ENCODE data around the gene ADGRE2. TPM values are rescaled to one million over a fixed set of nuclear protein-coding genes. Genes with fewer than 3 reads are reported as not detected.
"Not testable (repeated sequence)": the region's sequence is repeated elsewhere in the genome, so short reads cannot be mapped to it uniquely, and the experiment has no call there.

The ADGRE2 gene
- under 1 TPM; 0.32 to 0.40 (median 0.40) TPM for polyA plus RNA-seq (ENCODE audit: insufficient read length in 3 of 3)

DNA sequence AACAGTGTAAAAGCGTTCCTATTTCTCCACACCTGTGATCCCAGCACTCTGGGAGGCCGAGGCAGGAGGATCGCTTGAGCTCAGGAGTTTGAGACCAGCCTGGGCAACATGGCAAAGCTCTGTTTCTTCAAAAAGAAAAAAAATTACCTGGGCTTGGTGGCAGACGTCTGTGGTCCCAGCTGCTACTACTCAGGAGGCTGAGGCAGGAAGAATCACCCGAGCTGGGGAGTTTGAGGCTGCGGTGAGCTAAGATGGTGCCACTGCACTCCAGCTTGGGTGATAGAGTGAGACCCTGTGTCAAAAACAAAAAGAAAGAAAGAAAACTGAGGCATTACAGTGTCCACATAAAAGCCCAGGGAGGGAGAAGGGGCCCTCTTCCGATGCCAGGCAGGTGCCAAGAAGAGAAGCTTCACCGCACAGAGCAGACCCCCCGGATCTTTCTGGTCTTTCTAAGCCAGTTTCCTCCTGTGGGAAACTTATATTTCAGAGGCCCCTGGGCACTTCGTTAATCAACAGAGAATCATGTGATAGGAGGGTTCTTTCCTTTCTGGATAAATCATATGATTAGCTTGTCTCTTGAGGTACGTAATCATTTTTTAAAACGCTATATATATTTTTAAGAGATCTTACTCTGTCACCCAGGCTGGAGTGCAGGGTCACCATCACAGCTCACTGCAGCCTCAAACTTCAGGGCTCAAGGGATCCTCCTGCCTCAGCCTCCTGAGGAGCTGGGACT lies at the start of gene ADGRE2:
Gene ADGRE2 (minus strand): TSS at position 451 of the 736 bp plus-strand sequence. CDS start 1,804 bp downstream, outside the sequence.
- DNase-seq (ENCODE audit: low read depth in 3 of 3, low spot score in 2 of 3): not testable (repeated sequence)

DNA sequence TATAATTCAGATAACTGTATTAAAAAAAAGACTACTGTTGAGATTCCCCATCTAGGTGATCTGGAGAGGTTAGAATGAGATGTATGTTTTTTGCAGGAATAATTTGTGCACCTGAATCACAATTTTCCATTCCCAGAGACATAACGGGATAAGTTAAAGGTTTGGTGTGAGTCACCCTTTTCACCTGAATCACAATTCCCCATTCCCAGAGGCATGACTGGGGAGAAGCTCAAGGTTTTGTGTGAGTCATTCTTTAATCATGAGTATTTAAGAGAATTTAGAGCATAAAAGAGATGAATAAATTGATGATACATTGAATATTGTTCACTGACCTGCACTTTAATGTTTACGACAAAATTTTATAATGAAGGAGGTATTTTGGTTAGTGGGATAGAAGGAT lies 47.6 kb upstream of the ADGRE2 start:
- no peak for DNase-seq (ENCODE audit: low read depth in 3 of 3, low spot score in 2 of 3)

DNA sequence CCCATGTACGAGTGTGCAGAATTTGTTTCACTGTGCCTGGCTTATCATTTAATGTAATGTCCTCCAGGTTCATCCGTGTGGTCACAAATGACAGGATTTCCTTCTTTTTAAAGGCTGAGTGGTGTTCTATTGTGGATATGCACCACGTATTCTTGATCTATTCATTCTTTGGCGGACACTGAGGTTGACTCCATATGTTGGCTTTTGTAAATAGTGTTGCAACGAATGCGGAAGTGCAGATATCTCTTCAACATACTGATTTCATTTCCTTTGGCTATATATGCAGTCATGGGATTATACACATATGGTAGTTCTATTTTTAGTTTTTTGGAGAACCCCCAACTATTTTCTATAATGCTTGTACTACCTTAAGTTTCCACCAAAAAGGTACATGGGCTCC lies 43.6 kb upstream of the ADGRE2 start:
- DNase-seq (ENCODE audit: low read depth in 3 of 3, low spot score in 2 of 3): no peak

DNA sequence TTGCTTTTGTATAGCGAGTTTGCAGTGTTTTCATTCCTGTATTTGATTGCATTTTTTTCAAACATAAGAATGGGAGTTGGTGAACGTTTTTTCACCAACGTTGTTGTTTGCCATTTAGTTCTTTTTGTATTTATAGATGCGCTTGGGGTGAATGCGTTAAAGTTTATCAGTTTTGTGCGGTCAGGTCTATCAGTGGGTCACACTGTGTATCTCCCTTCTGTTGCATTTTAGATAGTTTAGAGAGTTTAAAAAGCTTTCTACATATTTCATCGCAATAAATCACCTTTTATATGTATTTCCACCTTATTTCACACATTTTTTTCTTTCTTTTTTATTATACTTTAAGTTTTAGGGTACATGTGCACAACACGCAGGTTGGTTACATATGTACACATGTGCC lies 40.2 kb upstream of the ADGRE2 start:
- no peak for DNase-seq (ENCODE audit: low read depth in 3 of 3, low spot score in 2 of 3)

DNA sequence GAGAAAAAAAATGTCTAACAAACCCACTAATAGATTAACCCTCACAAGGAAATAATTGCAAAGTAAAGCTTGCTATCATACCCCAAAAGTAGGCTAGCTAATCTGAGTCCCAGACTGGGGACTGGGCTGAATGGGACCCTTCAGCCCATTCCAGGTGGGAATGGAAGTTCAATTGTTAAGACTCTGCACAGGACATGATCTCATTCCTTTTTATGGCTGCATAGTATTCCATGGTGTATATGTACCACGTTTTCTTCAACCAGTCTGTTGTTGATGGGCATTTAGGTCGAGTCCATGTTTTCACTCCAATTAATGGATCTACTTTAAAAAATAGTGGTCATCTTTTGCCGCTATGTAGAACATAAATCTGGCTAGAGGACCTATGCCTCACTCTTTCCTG lies 38.7 kb upstream of the ADGRE2 start:
- DNase-seq (ENCODE audit: low read depth in 3 of 3, low spot score in 2 of 3): no peak

DNA sequence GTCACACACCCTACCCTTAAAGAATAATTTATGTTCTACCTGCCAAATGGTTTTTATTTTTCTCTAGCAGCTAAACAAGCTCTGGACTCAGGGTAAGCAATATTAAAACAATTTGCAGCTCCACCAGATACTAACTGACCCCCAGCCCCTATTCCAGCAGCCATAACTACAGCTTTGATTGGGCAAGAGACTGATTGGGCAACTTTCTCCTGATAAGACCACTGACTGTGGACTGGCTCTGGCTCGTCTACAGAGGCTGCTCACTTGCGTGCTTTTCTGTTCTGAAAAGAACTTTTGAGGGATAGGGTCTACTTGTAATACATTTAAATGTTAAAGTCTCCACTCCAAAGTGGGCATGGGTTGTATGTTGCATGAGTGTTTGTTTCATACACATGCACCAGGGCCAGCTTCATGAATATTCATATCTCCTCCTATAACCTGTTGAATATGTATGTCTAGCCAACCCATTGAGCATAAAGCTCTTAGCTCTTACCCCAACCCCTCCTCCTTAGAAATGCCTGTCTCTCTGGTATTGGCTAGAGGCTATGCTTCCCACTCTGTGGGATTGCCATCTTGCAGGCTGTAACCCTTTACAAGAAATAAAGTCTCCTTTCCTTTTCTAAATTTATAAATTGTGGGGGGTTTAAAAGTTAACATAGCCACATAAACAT lies 36.8 kb upstream of the ADGRE2 start:
- no peak for DNase-seq (ENCODE audit: low read depth in 3 of 3, low spot score in 2 of 3)

DNA sequence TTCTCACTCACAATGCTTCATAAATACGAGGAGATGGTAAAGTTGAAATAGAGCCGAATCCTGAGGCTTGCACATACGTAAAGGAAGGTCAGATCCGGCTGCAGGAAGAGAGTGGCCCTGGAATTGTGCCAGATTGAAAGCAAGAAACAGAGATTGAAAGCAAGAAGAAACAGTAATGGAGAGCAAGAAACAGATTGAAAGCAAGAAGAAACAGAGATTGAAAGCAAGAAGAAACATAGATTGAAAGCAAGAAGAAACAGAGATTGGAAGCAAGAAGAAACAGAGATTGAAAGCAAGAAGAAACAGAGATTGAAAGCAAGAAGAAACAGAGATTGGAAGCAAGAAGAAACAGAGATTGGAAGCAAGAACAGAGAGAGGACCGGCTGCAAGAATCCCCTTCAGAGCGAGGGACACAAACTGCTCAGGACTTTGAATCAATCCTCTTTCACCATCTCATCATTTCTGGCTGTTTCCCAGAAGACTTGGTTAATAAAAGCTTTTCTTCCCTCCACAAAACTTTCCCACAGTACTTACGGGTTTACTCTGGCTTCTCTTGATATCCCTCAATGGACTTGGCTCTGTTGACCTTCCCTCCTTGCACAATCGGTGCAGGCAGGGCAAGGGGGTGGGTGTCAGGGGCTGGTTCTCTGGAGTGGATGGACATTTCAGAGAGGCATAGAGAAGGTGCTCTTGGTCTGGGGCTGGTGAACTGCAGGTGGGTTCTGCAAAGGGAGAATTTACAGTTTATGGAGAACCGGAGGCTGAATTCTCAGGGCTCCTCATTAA lies 31.1 kb upstream of the ADGRE2 start:
- DNase-seq (ENCODE audit: low read depth in 3 of 3, low spot score in 2 of 3): no peak

DNA sequence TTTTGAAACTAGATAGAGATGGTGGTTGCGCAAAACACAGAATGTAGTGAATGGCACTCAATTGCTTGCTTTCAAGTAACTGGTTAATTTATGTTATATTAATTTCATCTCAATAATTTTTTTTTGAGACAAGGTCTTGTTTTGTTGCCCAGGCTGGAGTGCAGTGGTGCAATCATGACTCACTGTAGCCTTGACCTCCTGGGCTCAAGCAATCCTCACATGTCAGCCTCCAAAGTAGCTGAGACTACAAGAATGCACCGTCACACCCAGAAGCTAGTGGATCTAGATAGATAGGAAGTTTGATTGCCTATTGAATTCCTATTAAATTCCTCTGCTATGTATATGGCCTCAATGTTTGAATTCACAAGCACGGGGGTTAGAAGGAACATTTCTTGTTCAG lies 26.4 kb upstream of the ADGRE2 start:
- DNase-seq (ENCODE audit: low read depth in 3 of 3, low spot score in 2 of 3): no peak

DNA sequence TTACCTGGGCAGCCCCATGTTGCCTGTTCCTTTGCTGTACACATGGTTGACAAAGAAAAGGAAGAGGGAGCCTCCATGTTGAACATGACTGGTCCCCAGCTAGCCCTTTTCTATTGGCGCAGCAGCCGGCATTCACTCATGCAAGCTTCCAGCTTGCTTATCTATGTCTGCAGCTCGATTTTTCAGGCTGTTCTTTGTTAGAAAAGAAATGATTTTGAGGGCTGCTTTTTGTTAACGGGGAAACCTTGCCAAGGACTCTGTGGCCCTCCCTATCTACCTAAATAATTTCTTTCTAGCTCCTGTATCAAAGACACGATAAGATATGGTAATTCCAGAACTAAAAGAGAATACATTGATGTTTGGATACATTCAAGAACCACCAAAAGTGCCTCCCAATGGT lies 20.4 kb upstream of the ADGRE2 start:
- DNase-seq (ENCODE audit: low read depth in 3 of 3, low spot score in 2 of 3): no peak

DNA sequence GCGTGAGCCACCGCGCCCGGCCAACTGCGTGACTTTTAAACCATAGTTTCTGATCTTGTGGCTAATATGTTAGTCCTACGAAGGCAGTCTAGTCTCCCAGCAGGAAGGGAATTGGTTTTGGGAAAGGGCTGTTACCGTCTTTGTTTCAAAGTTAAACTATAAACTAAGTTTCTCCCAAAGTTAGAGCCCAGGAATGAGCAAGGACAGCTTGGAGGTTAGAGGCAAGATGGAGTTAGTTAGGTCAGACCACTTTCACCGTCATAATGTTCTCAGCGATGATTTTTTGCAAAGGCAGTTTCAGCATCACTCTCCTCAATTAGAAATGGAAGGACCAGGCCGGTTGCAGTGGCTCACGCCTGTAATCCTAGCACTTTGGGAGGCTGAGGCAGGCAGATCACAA lies 17.7 kb upstream of the ADGRE2 start:
- DNase-seq (ENCODE audit: low read depth in 3 of 3, low spot score in 2 of 3): no peak

DNA sequence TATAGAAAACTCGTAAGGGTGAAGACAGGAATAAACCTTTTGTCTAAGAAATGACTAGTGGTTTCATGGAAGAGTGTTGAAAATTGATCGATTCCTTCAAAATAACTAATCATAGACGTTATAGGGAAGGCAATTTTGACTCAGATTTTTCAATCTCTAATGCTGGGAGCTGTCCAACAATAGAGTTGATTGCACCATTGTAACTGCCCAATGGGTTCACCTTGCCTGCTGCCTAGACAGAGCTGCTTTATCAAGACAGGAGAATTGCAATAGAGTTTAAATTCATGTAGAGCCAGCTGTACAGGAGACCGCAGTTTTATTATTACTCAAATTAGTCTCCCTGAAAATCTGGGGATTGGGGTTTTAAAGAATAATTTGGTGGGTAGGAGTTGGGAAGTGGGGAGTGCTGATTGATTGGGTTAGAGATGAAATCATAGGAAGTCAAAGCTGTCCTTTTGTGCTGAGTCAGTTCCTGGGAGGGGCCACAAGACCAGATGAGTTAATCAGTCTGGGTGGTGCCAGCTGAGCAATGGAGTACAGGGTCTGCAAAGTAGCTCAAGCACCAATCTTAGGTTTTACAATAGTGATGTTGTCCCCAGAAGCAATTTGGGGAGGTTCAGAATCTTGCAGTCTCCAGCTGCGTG lies 16.8 kb upstream of the ADGRE2 start:
- DNase-seq (ENCODE audit: low read depth in 3 of 3, low spot score in 2 of 3): no peak

DNA sequence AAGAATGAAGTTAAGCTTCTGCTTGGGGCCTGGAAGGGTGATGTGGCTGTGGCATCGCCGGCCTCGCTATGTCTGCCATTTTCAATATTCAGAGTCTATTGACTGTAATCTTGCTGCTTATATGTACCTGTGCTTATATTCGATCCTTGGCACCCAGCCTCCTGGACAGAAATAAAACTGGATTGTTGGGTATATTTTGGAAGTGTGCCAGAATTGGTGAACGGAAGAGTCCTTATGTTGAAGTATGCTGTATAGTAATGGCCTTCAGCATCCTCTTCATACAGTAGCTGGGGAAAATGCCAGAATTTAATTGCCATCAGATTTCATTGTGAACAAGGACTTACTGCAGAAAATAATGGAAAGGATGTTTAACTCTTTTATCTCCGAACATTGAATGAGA lies 13.9 kb upstream of the ADGRE2 start:
- DNase-seq (ENCODE audit: low read depth in 3 of 3, low spot score in 2 of 3): not testable (repeated sequence)

DNA sequence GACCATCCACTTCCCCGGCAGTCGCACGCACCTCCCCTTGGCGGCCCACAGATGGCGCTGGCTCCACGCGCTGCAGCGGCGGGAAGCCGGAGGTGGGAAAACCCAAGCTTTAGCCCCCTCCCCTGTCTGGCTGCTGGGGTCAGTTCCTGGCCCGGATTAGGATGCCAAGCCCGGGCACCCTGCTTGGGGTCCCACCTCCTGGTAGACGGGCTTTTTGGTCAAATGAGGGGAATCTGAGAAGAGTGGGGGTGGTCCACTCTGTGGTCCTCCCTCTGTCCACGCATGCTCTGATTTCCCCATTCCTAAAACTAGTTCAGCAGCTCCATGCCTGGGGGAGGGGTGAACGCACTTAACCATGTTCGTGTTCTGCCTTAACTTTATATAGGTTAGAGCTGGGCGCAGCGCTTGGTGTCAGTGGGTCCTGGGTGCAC lies 8.1 kb upstream of the ADGRE2 start:
- DNase-seq (ENCODE audit: low read depth in 3 of 3, low spot score in 2 of 3): peak in 1 of 3 donors; percentile 12

DNA sequence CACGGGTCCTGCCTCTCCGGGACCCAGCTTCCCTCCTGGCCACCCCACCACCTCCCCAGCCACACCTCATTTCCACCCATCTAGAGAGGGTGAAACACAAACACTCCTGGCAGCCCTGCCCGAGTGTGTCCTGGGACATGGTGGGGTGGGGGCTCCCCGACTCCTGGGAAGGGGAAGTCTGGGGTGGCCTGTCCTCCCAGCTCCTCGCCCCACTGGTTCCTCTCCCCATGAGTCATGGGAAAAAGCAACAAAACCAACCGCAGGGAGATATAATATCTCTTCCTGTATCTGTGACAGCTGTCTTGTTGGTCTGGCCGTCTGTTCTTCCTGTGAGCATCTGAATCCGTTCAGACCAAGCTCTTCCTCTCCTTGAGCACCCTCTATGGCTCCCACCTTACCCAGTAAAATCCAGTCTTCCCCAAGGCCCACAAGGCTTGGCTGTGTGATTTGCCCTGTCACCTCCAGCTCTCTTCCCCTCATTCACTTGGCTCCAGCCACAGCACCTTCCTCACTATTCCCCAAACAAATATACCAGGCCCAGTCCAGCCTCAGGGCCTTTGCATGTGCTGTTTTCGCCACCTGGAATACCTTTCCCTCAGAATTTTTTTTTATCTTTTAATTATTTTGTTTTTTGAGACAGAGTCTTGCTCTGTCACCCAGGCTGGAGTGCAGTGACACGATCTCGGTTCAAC lies 6.9 kb upstream of the ADGRE2 start:
- not testable (repeated sequence) for DNase-seq (ENCODE audit: low read depth in 3 of 3, low spot score in 2 of 3)

DNA sequence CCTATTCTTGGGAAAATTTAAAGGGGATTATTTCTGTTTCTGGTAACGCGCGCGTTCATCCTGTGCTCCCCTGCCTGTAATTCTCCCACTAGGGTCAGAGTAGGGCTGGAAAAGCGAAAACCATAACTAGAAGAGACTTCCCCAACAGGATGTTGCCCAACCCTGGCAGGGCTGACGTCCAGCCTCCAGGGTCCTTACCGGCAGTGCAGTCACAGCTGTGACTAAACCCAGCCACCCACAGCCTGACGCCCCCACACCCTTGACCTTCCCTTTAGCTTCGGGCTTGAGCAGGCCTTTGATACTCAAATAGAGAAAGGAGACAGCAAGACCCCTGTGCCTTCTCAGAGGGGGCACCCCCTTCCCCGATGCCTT lies 6.4 kb upstream of the ADGRE2 start:
- DNase-seq (ENCODE audit: low read depth in 3 of 3, low spot score in 2 of 3): not testable (repeated sequence)

DNA sequence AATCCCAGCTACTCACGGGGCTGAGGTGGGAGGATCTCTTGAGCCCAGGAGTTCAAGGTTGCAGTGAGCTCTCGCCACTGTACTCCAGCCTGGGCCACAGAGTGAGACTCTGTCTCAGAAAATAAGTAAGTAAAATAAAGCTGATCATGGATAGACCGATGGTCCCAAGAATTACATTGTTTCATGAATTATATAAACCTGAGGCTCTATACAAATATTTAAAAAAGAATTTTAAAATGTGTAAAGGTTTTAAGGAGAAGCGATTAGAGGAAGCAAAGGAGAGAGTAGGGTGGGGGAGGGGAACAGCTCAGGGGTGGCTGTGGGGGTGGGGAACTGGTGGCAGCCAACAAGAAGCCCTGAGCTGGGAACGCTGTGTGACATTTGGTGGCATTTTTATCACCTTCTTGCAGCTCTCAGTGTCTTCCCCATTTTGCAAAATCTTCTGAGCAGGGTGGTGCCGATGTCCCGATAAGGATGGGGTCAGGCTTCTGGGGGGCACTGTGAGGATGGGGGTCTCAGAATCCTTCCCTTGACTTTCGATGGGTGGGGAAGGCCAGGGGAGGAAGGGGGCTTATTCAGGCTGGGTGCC lies 5.1 kb upstream of the ADGRE2 start:
- DNase-seq (ENCODE audit: low read depth in 3 of 3, low spot score in 2 of 3): not testable (repeated sequence)

DNA sequence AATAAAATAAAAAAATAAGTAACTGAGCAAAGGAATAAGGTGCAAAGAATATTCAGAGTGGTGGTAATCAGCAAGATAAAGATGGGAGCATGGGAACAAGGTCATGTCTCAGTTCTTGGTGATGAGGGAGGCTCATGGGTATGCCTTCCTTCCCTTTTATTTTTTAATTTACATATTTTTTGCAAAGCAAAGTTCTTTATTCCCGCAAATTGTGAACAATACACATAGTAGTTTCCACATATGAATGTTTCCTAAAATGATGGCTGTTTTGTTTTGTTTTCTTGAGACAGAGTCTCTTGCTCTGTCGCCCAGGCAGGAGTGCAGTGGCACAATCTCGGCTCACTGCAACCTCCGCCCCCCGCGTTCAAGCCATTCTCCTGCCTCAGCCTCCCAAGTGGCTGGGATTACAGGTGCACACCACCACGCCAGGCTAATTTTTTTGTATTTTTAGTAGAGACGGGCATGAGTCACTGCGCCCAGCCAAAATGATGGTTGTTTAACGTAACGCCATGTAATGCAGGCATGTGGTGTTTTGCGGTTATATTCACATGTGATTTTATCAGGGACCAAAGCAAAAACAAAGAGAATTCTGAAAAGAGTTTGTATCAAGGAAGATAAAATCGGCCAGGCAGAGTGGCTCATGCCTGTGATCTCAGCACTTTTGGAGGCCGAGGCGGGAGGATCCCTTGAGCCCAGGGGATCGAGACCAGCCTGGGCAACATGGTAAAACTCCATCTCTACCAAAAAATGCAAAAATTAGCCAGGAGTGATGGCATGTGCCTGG lies 4.5 kb upstream of the ADGRE2 start:
- no peak for DNase-seq (ENCODE audit: low read depth in 3 of 3, low spot score in 2 of 3)

DNA sequence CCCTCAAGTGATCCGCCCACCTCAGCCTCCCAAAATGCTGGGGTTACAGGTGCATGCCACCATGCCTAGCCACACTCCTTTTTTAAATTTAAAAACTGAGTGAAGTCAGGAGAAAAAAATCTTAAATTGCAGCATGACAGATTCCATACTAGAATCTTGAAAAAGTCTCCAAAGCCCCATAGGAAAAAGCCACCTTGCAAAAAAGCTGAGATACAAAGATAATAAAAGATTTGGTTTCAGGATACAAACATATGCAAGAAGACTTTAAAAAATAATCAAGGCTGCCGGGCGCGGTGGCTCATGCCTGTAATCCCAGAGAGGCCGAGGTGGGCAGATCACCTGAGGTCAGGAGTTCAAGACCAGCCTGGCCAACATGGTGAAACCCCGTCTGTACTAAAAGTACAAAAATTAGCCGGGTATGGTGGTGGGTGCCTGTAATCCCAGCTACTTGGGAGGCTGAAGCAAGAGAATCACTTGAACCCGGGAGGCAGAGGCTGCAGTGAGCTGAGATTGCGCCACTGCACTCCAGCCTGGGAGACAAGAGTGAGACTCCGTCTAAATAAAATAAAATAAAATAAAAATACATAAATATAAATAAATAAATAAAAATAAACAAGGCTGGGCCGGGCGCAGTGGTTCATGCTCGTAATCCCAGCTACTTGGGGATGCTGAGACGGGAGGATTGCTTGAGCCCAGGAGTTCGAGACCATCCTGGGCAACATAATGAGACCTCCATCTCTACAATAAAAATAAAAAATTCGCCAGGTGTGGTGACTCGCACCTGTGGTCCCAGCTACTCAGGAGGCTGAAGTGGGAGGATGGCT lies 3.6 kb upstream of the ADGRE2 start:
- DNase-seq (ENCODE audit: low read depth in 3 of 3, low spot score in 2 of 3): not testable (repeated sequence)

All from right renal cortex interstitium (tissue), 3 donors.